H9 (cell line): ENCODE measurements around the gene TBL1X. TPM values are rescaled to one million over a fixed set of nuclear protein-coding genes. Genes with fewer than 3 reads are reported as not detected.

Source experiments
- DNase-seq: peaks from one replicate; pipeline ENCODE4 v3.0.0-alpha.2; 2017
- H2AFZ ChIP-seq: one replicate; pipeline ENCODE4 v1.6.1; 2013; ENCODE audit warnings: mild to moderate bottlenecking, low read length, control low read depth, moderate library complexity
- H2AK5ac ChIP-seq: 2 replicates; pipeline ENCODE4 v1.6.1; 2013; ENCODE audit warnings: low read length, control low read depth, mixed read lengths; ENCODE audit not compliant: insufficient read length
- H2BK120ac ChIP-seq: one replicate; pipeline ENCODE4 v1.6.1; 2013; ENCODE audit warnings: low read depth, mild to moderate bottlenecking, low read length, control low read depth, inconsistent platforms; ENCODE audit not compliant: poor library complexity, severe bottlenecking
- H2BK12ac ChIP-seq: 2 replicates; pipeline ENCODE4 v1.6.1; 2013; ENCODE audit warnings: low read length, control low read depth, mixed read lengths, low read depth; ENCODE audit not compliant: insufficient read length
- H2BK15ac ChIP-seq: 2 replicates; pipeline ENCODE4 v1.6.1; 2013; ENCODE audit warnings: low read depth, low read length, control low read depth
- H2BK20ac ChIP-seq: one replicate; pipeline ENCODE4 v1.6.1; 2013; ENCODE audit warnings: low read depth, mild to moderate bottlenecking, low read length, control low read depth, inconsistent platforms; ENCODE audit not compliant: poor library complexity, severe bottlenecking
- H2BK5ac ChIP-seq: 2 replicates; pipeline ENCODE4 v1.6.1; 2013; ENCODE audit warnings: low read length, control low read depth, mixed read lengths; ENCODE audit not compliant: insufficient read length
- H3K14ac ChIP-seq: 2 replicates; pipeline ENCODE4 v1.6.1; 2013; ENCODE audit warnings: low read length, control low read depth; ENCODE audit not compliant: insufficient read depth
- H3K18ac ChIP-seq: 2 replicates; pipeline ENCODE4 v1.6.1; 2013; ENCODE audit warnings: low read depth, mild to moderate bottlenecking, mixed read lengths, low read length, control low read depth; ENCODE audit not compliant: insufficient read length
- H3K23ac ChIP-seq: 2 replicates; pipeline ENCODE4 v1.6.1; 2013; ENCODE audit warnings: low read length, control low read depth, mixed read lengths, low read depth; ENCODE audit not compliant: insufficient read length
- H3K23me2 ChIP-seq: 2 replicates; pipeline ENCODE4 v1.6.1; 2013; ENCODE audit warnings: low read depth, mild to moderate bottlenecking, mixed read lengths, low read length, control low read depth; ENCODE audit not compliant: insufficient read length, poor library complexity, severe bottlenecking
- H3K27ac ChIP-seq: 2 replicates; pipeline ENCODE4 v1.5.1; 2013; ENCODE audit warnings: low read length, control low read depth, mixed read lengths, low read depth; ENCODE audit not compliant: insufficient read length
- H3K27me3 ChIP-seq: 2 replicates; pipeline ENCODE4 v1.6.1; 2013; ENCODE audit warnings: low read length, control low read depth, inconsistent platforms; ENCODE audit not compliant: insufficient read depth
- H3K4ac ChIP-seq: 2 replicates; pipeline ENCODE4 v1.6.1; 2013; ENCODE audit warnings: low read depth, mild to moderate bottlenecking, control low read depth, inconsistent platforms, low read length, moderate library complexity
- H3K4me1 ChIP-seq: 2 replicates; pipeline ENCODE4 v1.6.1; 2013; ENCODE audit warnings: low read length, control low read depth, inconsistent platforms; ENCODE audit not compliant: insufficient read depth
- H3K4me2 ChIP-seq: 2 replicates; pipeline ENCODE4 v1.6.1; 2013; ENCODE audit warnings: low read length, control low read depth, mixed read lengths; ENCODE audit not compliant: insufficient read length, insufficient read depth
- H3K56ac ChIP-seq: 2 replicates; pipeline ENCODE4 v1.6.1; 2013; ENCODE audit warnings: low read depth, mild to moderate bottlenecking, mixed read lengths, low read length, control low read depth; ENCODE audit not compliant: insufficient read length
- H3K79me1 ChIP-seq: 2 replicates; pipeline ENCODE4 v1.6.1; 2013; ENCODE audit warnings: low read depth, mild to moderate bottlenecking, moderate library complexity, low read length, control low read depth, inconsistent platforms; ENCODE audit not compliant: insufficient read depth, poor library complexity, severe bottlenecking
- H3K79me2 ChIP-seq: 2 replicates; pipeline ENCODE4 v1.6.1; 2013; ENCODE audit warnings: low read length, control low read depth, inconsistent platforms; ENCODE audit not compliant: insufficient read depth
- H3K9ac ChIP-seq: 2 replicates; pipeline ENCODE4 v1.6.1; 2013; ENCODE audit warnings: low read length, control low read depth, mixed read lengths; ENCODE audit not compliant: insufficient read length; ENCODE audit errors: extremely low read depth
- H3K9me3 ChIP-seq: one replicate; pipeline ENCODE4 v1.6.1; 2013; ENCODE audit warnings: low read depth, low read length, inconsistent platforms; ENCODE audit not compliant: control insufficient read depth
- H3T11ph ChIP-seq: one replicate; pipeline ENCODE4 v1.6.1; 2013; ENCODE audit warnings: mild to moderate bottlenecking, low read length, control low read depth, inconsistent platforms
- H4K20me1 ChIP-seq: one replicate; pipeline ENCODE4 v1.6.1; 2013; ENCODE audit not compliant: control insufficient read depth, insufficient read length, insufficient read depth
- H4K5ac ChIP-seq: 2 replicates; pipeline ENCODE4 v1.6.1; 2013; ENCODE audit warnings: low read depth, mild to moderate bottlenecking, mixed read lengths, low read length, control low read depth; ENCODE audit not compliant: insufficient read length
- H4K8ac ChIP-seq: replicated peaks from 2 replicates; pipeline ENCODE4 v1.6.1; 2013; ENCODE audit warnings: low read length, control low read depth, mixed read lengths, low read depth; ENCODE audit not compliant: insufficient read length
- H4K91ac ChIP-seq: 2 replicates; pipeline ENCODE4 v1.6.1; 2013; ENCODE audit warnings: low read depth, mild to moderate bottlenecking, moderate library complexity, mixed read lengths, low read length, control low read depth; ENCODE audit not compliant: insufficient read length
- H3K27ac Mint-ChIP-seq, 3 experiments: 2 replicates in 2 of 3; 3 replicates in 1 of 3; pipeline ENCODE4 v1.8.0; 2020 to 2021; ENCODE audit warnings: mixed read lengths in 3 of 3, mild to moderate bottlenecking in 1 of 3, moderate library complexity in 1 of 3
- H3K27me3 Mint-ChIP-seq: 2 replicates; pipeline ENCODE4 v1.8.0; 2021; ENCODE audit warnings: low read depth, mild to moderate bottlenecking, moderate library complexity, mixed read lengths
- H3K36me3 Mint-ChIP-seq, 3 experiments: 2 replicates in 2 of 3; 3 replicates in 1 of 3; pipeline ENCODE4 v1.8.0; 2020 to 2021; ENCODE audit warnings: low read depth in 3 of 3, mixed read lengths in 3 of 3; ENCODE audit not compliant: insufficient read depth in 1 of 3
- H3K4me1 Mint-ChIP-seq, 2 experiments: 2 replicates each; pipeline ENCODE4 v1.8.0; 2020; ENCODE audit warnings: mixed read lengths in 2 of 2
- H3K4me3 Mint-ChIP-seq, 2 experiments: 2 replicates in 1 of 2; 3 replicates in 1 of 2; pipeline ENCODE4 v1.8.0; 2020 to 2021; ENCODE audit warnings: mild to moderate bottlenecking in 2 of 2, mixed read lengths in 2 of 2, moderate library complexity in 1 of 2
- H3K9me3 Mint-ChIP-seq, 2 experiments: 2 replicates in 1 of 2; 3 replicates in 1 of 2; pipeline ENCODE4 v1.8.0; 2020; ENCODE audit warnings: mild to moderate bottlenecking in 2 of 2, mixed read lengths in 2 of 2, moderate library complexity in 1 of 2
- CTCF ChIP-seq: fragments of 200-600 bp; sonication (generic); conservative IDR thresholded peaks from 3 replicates; pipeline ENCODE4 v1.8.0; 2021; ENCODE audit warnings: antibody characterized with exemption, mild to moderate bottlenecking
- WGBS: extraction: QIAGEN DNeasy Blood & Tissue Kit; methylation state at CpG from one replicate; pipeline ENCODE4 v1.1.7; 2013; ENCODE audit warnings: missing lambda C conversion rate, low lambda C conversion rate, mixed read lengths; ENCODE audit not compliant: insufficient read length; ENCODE audit errors: extremely low coverage; 5-methylcytosine and 5-hydroxymethylcytosine counted together
- total RNA-seq: library from RNA; stranded (reverse); gene quantifications from 2 replicates; pipeline ENCODE4 v1.2.1, GENCODE V29; 2021

TBL1X gene
- total RNA-seq, 1 experiment from 2014 or later = 24.1 TPM

- Histone ChIP-seq H4K8ac (no peak overlapping the region), H4K20me1 (no peaks in the 10 kb centered on the region), H4K91ac (no peak overlapping the region), H3K79me1 (no peaks in the 10 kb centered on the region), H3K4ac (no peak overlapping the region), H3K23ac (no peak overlapping the region), H3K79me2 (no peaks in the 10 kb centered on the region), H2BK15ac (no peak overlapping the region), H2AFZ (no peak overlapping the region), H2BK120ac (no peak overlapping the region), H2BK12ac (no peak overlapping the region), H2AK5ac (no peak overlapping the region), H3K14ac (no peak overlapping the region), H2BK20ac (no peak overlapping the region), H3K4me1 (no peaks in the 10 kb centered on the region), H3K56ac (no peak overlapping the region), H3K27me3 (no peaks in the 10 kb centered on the region), H3K4me2 (no peak overlapping the region), H2BK5ac (no peak overlapping the region), H3K23me2 (peaks cover 2% of the 10 kb centered on the region), H3K9ac (no peak overlapping the region), H3K9me3 (no peaks in the 10 kb centered on the region), H3T11ph (no peak overlapping the region), H4K5ac (no peak overlapping the region), H3K27ac (no peak overlapping the region), H3K18ac (no peak overlapping the region)
- DNase-seq = no peak
- Mint-ChIP-seq H3K27ac (no peak overlapping the region), H3K4me3 (no peak overlapping the region), H3K36me3 (peaks cover 31 to 34% (median 34%) of the 10 kb centered on the region in 3 experiments), H3K4me1 (no peaks in the 10 kb centered on the region), H3K9me3 (peaks cover 0 to 59% of the 10 kb centered on the region in 2 experiments; a peak in 3 of 5 replicates), H3K27me3 (no peaks in the 10 kb centered on the region; the same call in none of the 2 replicates)
- no CpG with 5 or more reads among the region's 3 CpGs for WGBS
- TF ChIP-seq CTCF = no peak
These were observed 192.0 kb downstream of the TBL1X start for GRCh38 chrX:9656871-9657270.
